H1 (cell line): Measurements from ENCODE around the gene ADAM20. TPM values are rescaled to one million over a fixed set of nuclear protein-coding genes. Genes with fewer than 3 reads are reported as not detected.

Experiments
- CTCF ChIA-PET: fragments of 300-600 bp; sonication (Branson Sonifier 250); formaldehyde crosslinking; loops from one replicate; lab custom pipeline; 2021; ENCODE audit not compliant: partially characterized antibody; lab: Charles Lee
- POLR2A ChIA-PET: fragments of 300-600 bp; sonication (Branson Sonifier 250); formaldehyde crosslinking; loops from one replicate; lab custom pipeline; 2021; ENCODE audit warnings: inconsistent platforms; ENCODE audit not compliant: partially characterized antibody; lab: Charles Lee
- DNase-seq, 2 experiments: peaks; one replicate each; pipeline versions ENCODE4 v3.0.0 to v3.0.0-alpha.2; 2010 to 2022; ENCODE audit warnings: low spot score in 2 of 2, low read depth in 1 of 2, mixed read lengths in 1 of 2
- FAIRE-seq: peaks from 2 replicates; lab custom pipeline; 2011; peaks lifted over from hg19 to GRCh38; lab: Jason Lieb, UNC
- H2AFZ ChIP-seq: 2 replicates; pipeline ENCODE4 v1.8.1; 2012; ENCODE audit warnings: low read length, inconsistent platforms
- H2AK5ac ChIP-seq: 2 replicates; pipeline ENCODE4 v1.6.1; 2013; ENCODE audit warnings: low read depth, low read length
- H2BK120ac ChIP-seq: replicated peaks from 2 replicates; pipeline ENCODE3; 2013; ENCODE audit warnings: low read depth, low read length, inconsistent platforms
- H2BK12ac ChIP-seq: 2 replicates; pipeline ENCODE4 v1.6.1; 2013; ENCODE audit warnings: low read depth, low read length
- H2BK15ac ChIP-seq: 2 replicates; pipeline ENCODE4 v1.6.1; 2013; ENCODE audit warnings: low read length
- H2BK20ac ChIP-seq: 2 replicates; pipeline ENCODE4 v1.6.1; 2013; ENCODE audit warnings: low read length
- H2BK5ac ChIP-seq: 2 replicates; pipeline ENCODE4 v1.6.1; 2013; ENCODE audit warnings: low read depth, low read length
- H3K14ac ChIP-seq: 2 replicates; pipeline ENCODE4 v1.6.1; 2013; ENCODE audit warnings: inconsistent platforms; ENCODE audit not compliant: insufficient read length
- H3K18ac ChIP-seq: 2 replicates; pipeline ENCODE4 v1.6.1; 2013; ENCODE audit warnings: low read length; ENCODE audit errors: extremely low read depth
- H3K23ac ChIP-seq: 2 replicates; pipeline ENCODE4 v1.6.1; 2013; ENCODE audit warnings: inconsistent platforms; ENCODE audit not compliant: insufficient read length
- H3K23me2 ChIP-seq: 2 replicates; pipeline ENCODE4 v1.6.1; 2013; ENCODE audit warnings: low read depth, low read length
- H3K27ac ChIP-seq: 2 replicates; pipeline ENCODE4 v1.6.1; 2011; ENCODE audit warnings: low read depth, low read length, inconsistent platforms
- H3K27me3 ChIP-seq, 4 experiments: replicated peaks in 1 of 4; 1 replicate in 1 of 4; 2 replicates in 3 of 4; pipeline versions ENCODE4 v1.6.1 to v1.8.1; 2011 to 2013; ENCODE audit warnings: low read length in 3 of 4, mild to moderate bottlenecking in 3 of 4, inconsistent platforms in 2 of 4, mixed read lengths in 2 of 4, moderate library complexity in 1 of 4; ENCODE audit not compliant: control insufficient read depth in 3 of 4, insufficient read depth in 3 of 4; ENCODE audit errors: extremely low read depth in 1 of 4
- H3K36me3 ChIP-seq, 4 experiments: 2 replicates each; pipeline versions ENCODE4 v1.6.1 to v1.8.1; 2011 to 2013; ENCODE audit warnings: mild to moderate bottlenecking in 4 of 4, low read length in 3 of 4, moderate library complexity in 2 of 4, control low read depth in 1 of 4, inconsistent platforms in 1 of 4; ENCODE audit not compliant: insufficient read depth in 4 of 4, control insufficient read depth in 2 of 4
- H3K4ac ChIP-seq: replicated peaks from 2 replicates; pipeline ENCODE3; 2013; ENCODE audit warnings: low read length, low read depth, mixed read lengths, inconsistent platforms; ENCODE audit not compliant: insufficient read length
- H3K4me1 ChIP-seq, 4 experiments: replicated peaks in 1 of 4; 1 replicate in 1 of 4; 2 replicates in 3 of 4; pipeline versions ENCODE4 v1.6.1 to v1.8.1; 2011 to 2013; ENCODE audit warnings: low read length in 3 of 4, inconsistent platforms in 2 of 4, mixed read lengths in 1 of 4; ENCODE audit not compliant: insufficient read depth in 4 of 4, control insufficient read depth in 3 of 4
- H3K4me2 ChIP-seq, 2 experiments: 2 replicates each; pipeline versions ENCODE4 v1.6.1 to v1.8.1; 2011 to 2013; ENCODE audit warnings: low read depth in 2 of 2, low read length in 2 of 2, control low read depth in 1 of 2, inconsistent platforms in 1 of 2, mild to moderate bottlenecking in 1 of 2; ENCODE audit not compliant: insufficient read depth in 1 of 2
- H3K4me3 ChIP-seq, 4 experiments: fragments of 200-600, 300-600 bp in 1 of 4; sonication (generic), shearing (Covaris generic), sonication (Bioruptor Twin) in 1 of 4; 2 replicates each; pipeline versions ENCODE4 v1.5.1 to v1.8.1; 2011 to 2016; ENCODE audit warnings: low read length in 4 of 4, low read depth in 3 of 4, control low read depth in 2 of 4, inconsistent platforms in 2 of 4, mild to moderate bottlenecking in 2 of 4, mixed read lengths in 1 of 4, moderate library complexity in 1 of 4; ENCODE audit not compliant: insufficient read depth in 2 of 4; ENCODE audit errors: extremely low read depth in 1 of 4
- H3K56ac ChIP-seq: replicated peaks from 2 replicates; pipeline ENCODE3; 2013; ENCODE audit warnings: low read depth, mild to moderate bottlenecking, mixed read lengths, low read length, inconsistent platforms; ENCODE audit not compliant: insufficient read length
- H3K79me1 ChIP-seq: 2 replicates; pipeline ENCODE4 v1.6.1; 2013; ENCODE audit warnings: low read depth, low read length, control low read depth
- H3K79me2 ChIP-seq, 2 experiments: 2 replicates each; pipeline versions ENCODE4 v1.6.1 to v1.8.1; 2012 to 2013; ENCODE audit warnings: low read length in 2 of 2, mild to moderate bottlenecking in 2 of 2, inconsistent platforms in 1 of 2; ENCODE audit not compliant: insufficient read depth in 2 of 2, control insufficient read depth in 1 of 2
- H3K9ac ChIP-seq, 4 experiments: replicated peaks in 1 of 4; 1 replicate in 1 of 4; 2 replicates in 3 of 4; pipeline versions ENCODE4 v1.6.1 to v1.8.1; 2011 to 2013; ENCODE audit warnings: low read depth in 3 of 4, low read length in 3 of 4, control low read depth in 2 of 4, mild to moderate bottlenecking in 2 of 4, moderate library complexity in 2 of 4, inconsistent platforms in 1 of 4; ENCODE audit errors: extremely low read depth in 1 of 4
- H3K9me3 ChIP-seq, 2 experiments: 2 replicates each; pipeline versions ENCODE4 v1.6.1 to v1.8.1; 2012 to 2013; ENCODE audit warnings: mild to moderate bottlenecking in 2 of 2, moderate library complexity in 2 of 2, control low read depth in 1 of 2, inconsistent platforms in 1 of 2, low read depth in 1 of 2, low read length in 1 of 2, mixed read lengths in 1 of 2; ENCODE audit not compliant: insufficient read depth in 2 of 2
- H4K20me1 ChIP-seq, 2 experiments: replicated peaks in 1 of 2; 2 replicates each; pipeline versions ENCODE3 to v1.8.1; 2011 to 2013; ENCODE audit warnings: inconsistent platforms in 2 of 2, low read length in 2 of 2, mild to moderate bottlenecking in 1 of 2; ENCODE audit not compliant: insufficient read depth in 2 of 2, control insufficient read depth in 1 of 2
- H4K5ac ChIP-seq: 2 replicates; pipeline ENCODE4 v1.6.1; 2013; ENCODE audit warnings: low read length, low read depth, mixed read lengths, inconsistent platforms; ENCODE audit not compliant: insufficient read length
- H4K8ac ChIP-seq: 2 replicates; pipeline ENCODE4 v1.8.0; 2013; ENCODE audit warnings: mild to moderate bottlenecking, moderate library complexity, low read length, inconsistent platforms; ENCODE audit not compliant: insufficient read depth; ENCODE audit errors: extremely low read depth
- H4K91ac ChIP-seq: replicated peaks from 2 replicates; pipeline ENCODE3; 2013; ENCODE audit warnings: low read length, mixed read lengths, inconsistent platforms; ENCODE audit not compliant: insufficient read length
- BACH1 ChIP-seq: IDR thresholded peaks from 2 replicates; pipeline ENCODE4 v1.6.1; 2012; ENCODE audit warnings: low read length, improper control_type of control experiment
- CTBP2 ChIP-seq: IDR thresholded peaks from 2 replicates; pipeline ENCODE4 v1.7.0; 2011; ENCODE audit warnings: borderline replicate concordance, mild to moderate bottlenecking, moderate library complexity, mixed read lengths, low read length; ENCODE audit not compliant: insufficient read depth, insufficient read length
- POLR2AphosphoS5 ChIP-seq: IDR thresholded peaks from 2 replicates; pipeline ENCODE4 v1.6.1; 2011; ENCODE audit warnings: low read depth, low read length
- RBBP5 ChIP-seq: IDR thresholded peaks from 2 replicates; pipeline ENCODE4 v1.7.1; 2012; ENCODE audit warnings: low read depth, mild to moderate bottlenecking, inconsistent platforms, low read length, moderate library complexity, borderline replicate concordance
- TBP ChIP-seq: IDR thresholded peaks from 2 replicates; pipeline ENCODE4 v1.6.1; 2011; ENCODE audit warnings: low read depth, low read length, improper control_type of control experiment
- WGBS, 2 experiments: shearing (Covaris generic) in 1 of 2; methylation state at CpG; one replicate each; pipeline versions ENCODE4 v1.1.6 to v1.1.7; 2013 to 2015; ENCODE audit warnings: low lambda C conversion rate in 2 of 2, mixed read lengths in 2 of 2, inconsistent platforms in 1 of 2, low coverage in 1 of 2, missing lambda C conversion rate in 1 of 2; ENCODE audit not compliant: insufficient replicate concordance in 2 of 2, insufficient coverage in 1 of 2, insufficient read length in 1 of 2; ENCODE audit errors: extremely low coverage in 1 of 2, missing lambda C conversion rate in 1 of 2; 5-methylcytosine and 5-hydroxymethylcytosine counted together
- polyA plus RNA-seq, 7 experiments: library from polyadenylated mRNA; depleted of rRNA in 3 of 7; stranded (reverse) in 5 of 7; unstranded in 2 of 7; fragments of >200 nt in 5 of 7; fragments of 200-250 nt in 2 of 7; gene quantifications; 1 replicate in 5 of 7; 2 replicates in 1 of 7; 4 replicates in 1 of 7; pipeline versions ENCODE4 v1.2.1 to v1.2.3, GENCODE V29; 2011 to 2013; ENCODE audit warnings: missing spikeins in 2 of 7, mixed read lengths in 2 of 7
- total RNA-seq: library from RNA; stranded (reverse); fragmentation: NEBNext Ultra II Directional; extraction: Animal tissue kit (Norgen Biotek cat#: 25700); gene quantifications from 2 replicates; pipeline ENCODE4 v1.2.1, GENCODE V29; 2021

ADAM20 gene
- total and polyA plus RNA-seq, 2 of the 8 experiments (the other 6 are each of a cell fraction or from before 2014, with no cell fraction given) = 0.11 to 0.26 TPM

GRCh38 chr14:70530417-70530816 is 4.4 kb downstream of the ADAM20 start:
- no peak overlapping the region for H2AFZ ChIP-seq
- H4K91ac ChIP-seq = no peak overlapping the region
- no peak overlapping the region for H2BK15ac ChIP-seq
- no peak overlapping the region for H3K4me2 ChIP-seq
- no peak overlapping the region for H3K4ac ChIP-seq
- H3K18ac ChIP-seq = no peak overlapping the region
- no peaks in the 10 kb centered on the region; a peak in 1 of 4 replicates for H3K9me3 ChIP-seq
- ChIA-PET POLR2A (no interaction called here), CTCF (interaction anchor here (0.7 to 1.7 kb wide), 2 partner anchors 37 to 58 kb away, joined by 3 to 5 read pairs; no protein-coding TSS in a partner anchor)
- H3K27ac ChIP-seq = no peak overlapping the region
- no peak overlapping the region for H4K8ac ChIP-seq
- H3K23me2 ChIP-seq = no peaks in the 10 kb centered on the region
- H4K5ac ChIP-seq = no peak overlapping the region
- H3K14ac ChIP-seq = no peak overlapping the region
- no peak overlapping the region for H2AK5ac ChIP-seq
- WGBS, 2 experiments = 98% methylated on average over 2 of the region's 2 CpGs; no CpG with 5 or more reads in 1 of the 2 experiments
- H3K56ac ChIP-seq = no peak overlapping the region
- no peaks in the 10 kb centered on the region for H3K36me3 ChIP-seq
- H3K27me3 ChIP-seq = no peaks in the 10 kb centered on the region
- no peaks in the 10 kb centered on the region for H4K20me1 ChIP-seq
- no peak overlapping the region for H3K9ac ChIP-seq
- TF ChIP-seq RBBP5 (no peak), POLR2AphosphoS5 (no peak), BACH1 (no peak), TBP (no peak), CTBP2 (no peak)
- H3K23ac ChIP-seq = no peak overlapping the region
- no peaks in the 10 kb centered on the region for H3K79me1 ChIP-seq
- H3K79me2 ChIP-seq = no peaks in the 10 kb centered on the region
- H3K4me3 ChIP-seq = no peak overlapping the region
- no peaks in the 10 kb centered on the region for H3K4me1 ChIP-seq
- H2BK20ac ChIP-seq = no peak overlapping the region
- DNase-seq (no peak), FAIRE-seq (no peak)
- H2BK120ac ChIP-seq = no peak overlapping the region
- H2BK5ac ChIP-seq = no peak overlapping the region
- H2BK12ac ChIP-seq = no peak overlapping the region
